ENCODE data around the gene SLFN11. TPM values are rescaled to one million over a fixed set of nuclear protein-coding genes. Genes with fewer than 3 reads are reported as not detected.
"Not testable (repeated sequence)": the region's sequence is repeated elsewhere in the genome, so short reads cannot be mapped to it uniquely, and the experiment has no call there.

SLFN11 gene, protein sequence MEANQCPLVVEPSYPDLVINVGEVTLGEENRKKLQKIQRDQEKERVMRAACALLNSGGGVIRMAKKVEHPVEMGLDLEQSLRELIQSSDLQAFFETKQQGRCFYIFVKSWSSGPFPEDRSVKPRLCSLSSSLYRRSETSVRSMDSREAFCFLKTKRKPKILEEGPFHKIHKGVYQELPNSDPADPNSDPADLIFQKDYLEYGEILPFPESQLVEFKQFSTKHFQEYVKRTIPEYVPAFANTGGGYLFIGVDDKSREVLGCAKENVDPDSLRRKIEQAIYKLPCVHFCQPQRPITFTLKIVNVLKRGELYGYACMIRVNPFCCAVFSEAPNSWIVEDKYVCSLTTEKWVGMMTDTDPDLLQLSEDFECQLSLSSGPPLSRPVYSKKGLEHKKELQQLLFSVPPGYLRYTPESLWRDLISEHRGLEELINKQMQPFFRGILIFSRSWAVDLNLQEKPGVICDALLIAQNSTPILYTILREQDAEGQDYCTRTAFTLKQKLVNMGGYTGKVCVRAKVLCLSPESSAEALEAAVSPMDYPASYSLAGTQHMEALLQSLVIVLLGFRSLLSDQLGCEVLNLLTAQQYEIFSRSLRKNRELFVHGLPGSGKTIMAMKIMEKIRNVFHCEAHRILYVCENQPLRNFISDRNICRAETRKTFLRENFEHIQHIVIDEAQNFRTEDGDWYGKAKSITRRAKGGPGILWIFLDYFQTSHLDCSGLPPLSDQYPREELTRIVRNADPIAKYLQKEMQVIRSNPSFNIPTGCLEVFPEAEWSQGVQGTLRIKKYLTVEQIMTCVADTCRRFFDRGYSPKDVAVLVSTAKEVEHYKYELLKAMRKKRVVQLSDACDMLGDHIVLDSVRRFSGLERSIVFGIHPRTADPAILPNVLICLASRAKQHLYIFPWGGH
- total RNA-seq: 10 to 100 TPM; 22.9 to 31.8 (median 26.8) TPM
- total RNA-seq (2013): 38.8 TPM

- Mint-ChIP-seq H3K27me3 (ENCODE audit: low read depth in 2 of 2) (no peaks in the 10 kb centered on the region), H3K36me3 (no peaks in the 10 kb centered on the region), H3K27ac (peak within 1 kb of the TSS; percentile 95 to 97), H3K4me1 (peaks cover 23 to 37% of the 10 kb centered on the region in 2 donors), H3K4me3 (peak within 1 kb of the TSS; percentile 98), H3K9me3 (peaks cover 0 to 4% of the 10 kb centered on the region in 2 donors)
- peak; percentile 78 to 86 (median 83) for ATAC-seq
- WGBS (ENCODE audit: insufficient coverage): 0% methylated on average over 22 of the region's 22 CpGs
- peak; percentile 62 to 93 for DNase-seq
- peaks cover 10% of the 10 kb centered on the region for H3K4me1 ChIP-seq (ENCODE audit: control insufficient read depth, insufficient read depth, low read length)
- no peaks in the 10 kb centered on the region for H3K9me3 ChIP-seq (ENCODE audit: control insufficient read depth, insufficient read depth, low read length)
- peak within 1 kb of the TSS; percentile 88 for H3K27ac ChIP-seq (ENCODE audit: low read length)
- TF ChIP-seq CTCF (IDR thresholded peaks at IDR 0.05): no peak
- peak within 1 kb of the TSS; percentile 67 for H3K4me3 ChIP-seq (ENCODE audit: low read length)
- intact Hi-C loops (cut with micrococcal nuclease): loop anchor here (5.0 kb wide), 3 partner anchors 59 to 131 kb away; partner anchors contain the start of genes SLFN12, SLFN13 and SLFN5
- H3K27me3 ChIP-seq (ENCODE audit: control insufficient read depth, insufficient read depth, low read length): no peaks in the 10 kb centered on the region
- H3K36me3 ChIP-seq (ENCODE audit: control insufficient read depth, insufficient read depth, low read length): no peaks in the 10 kb centered on the region
Measured at GRCh38 chr17:35373534-35373983, at the start of gene SLFN11. TSS of gene SLFN11 (minus strand) at chr17:35373621. CDS start at chr17:35363807, 9,814 bp downstream.

DNA sequence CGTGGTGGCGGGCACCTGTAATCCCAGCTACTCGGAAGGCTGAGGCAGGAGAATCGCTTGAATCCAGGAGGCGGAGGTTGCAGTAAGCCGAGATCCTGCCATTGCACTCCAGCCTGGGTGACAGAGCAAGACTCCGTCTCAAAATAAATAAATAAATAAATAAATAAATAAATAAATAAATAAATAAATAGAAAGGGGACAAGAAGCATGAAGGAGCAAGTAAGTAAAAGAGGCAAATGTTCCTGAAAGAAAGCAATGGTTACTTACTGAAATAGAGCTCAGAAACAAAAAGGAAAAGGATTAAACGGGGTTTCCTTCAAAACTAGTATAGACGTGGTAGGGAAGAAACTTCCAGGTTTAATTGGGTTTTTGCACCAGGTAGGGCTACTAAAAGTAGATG, 47.6 kb upstream of the SLFN11 start:
- H3K27ac ChIP-seq (ENCODE audit: low read length); H3K27ac Mint-ChIP-seq; H3K4me3 Mint-ChIP-seq; intact Hi-C loops (cut with micrococcal nuclease); H3K4me3 ChIP-seq (ENCODE audit: low read length); H3K27me3 ChIP-seq (ENCODE audit: control insufficient read depth, insufficient read depth, low read length); H3K4me1 ChIP-seq (ENCODE audit: control insufficient read depth, insufficient read depth, low read length); DNase-seq; H3K9me3 ChIP-seq (ENCODE audit: control insufficient read depth, insufficient read depth, low read length); H3K9me3 Mint-ChIP-seq; H3K27me3 Mint-ChIP-seq (ENCODE audit: low read depth in 2 of 2); ATAC-seq; H3K4me1 Mint-ChIP-seq: not testable (repeated sequence)
- peaks cover 34% of the 10 kb centered on the region for H3K36me3 ChIP-seq (ENCODE audit: control insufficient read depth, insufficient read depth, low read length)
- over 99% methylated on average over 7 of the region's 9 CpGs for WGBS (ENCODE audit: insufficient coverage)
- H3K36me3 Mint-ChIP-seq: peaks cover 31% of the 10 kb centered on the region

DNA sequence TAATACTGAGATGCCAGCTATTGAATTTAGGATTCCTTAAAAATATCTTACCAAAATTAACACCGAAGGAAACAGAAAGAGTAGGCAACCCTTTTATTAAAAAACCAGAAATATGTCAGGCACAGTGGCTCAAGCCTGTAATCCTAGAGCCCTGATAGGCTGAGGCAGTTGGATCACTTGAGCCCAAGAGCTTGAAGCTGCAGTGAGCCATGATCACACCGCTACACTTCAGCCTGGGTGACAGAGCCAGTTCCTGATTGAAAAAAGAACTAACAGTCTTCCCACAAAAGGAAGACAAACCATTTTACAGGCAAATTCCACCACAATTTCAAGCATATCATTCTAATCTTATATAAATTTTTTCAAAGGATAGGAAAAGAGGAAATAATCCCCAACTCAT, 43.2 kb upstream of the SLFN11 start:
- peaks cover 13 to 14% of the 10 kb centered on the region in 2 donors for H3K4me1 Mint-ChIP-seq
- no peak for TF ChIP-seq CTCF (IDR thresholded peaks at IDR 0.05)
- intact Hi-C loops (cut with micrococcal nuclease): no loop called here
- no peaks in the 10 kb centered on the region for H3K9me3 Mint-ChIP-seq
- H3K27ac Mint-ChIP-seq: no peak overlapping the region
- H3K36me3 Mint-ChIP-seq: peaks cover 40% of the 10 kb centered on the region
- Histone ChIP-seq H3K4me3 (ENCODE audit: low read length) (no peak overlapping the region), H3K36me3 (ENCODE audit: control insufficient read depth, insufficient read depth, low read length) (peaks cover 32% of the 10 kb centered on the region), H3K9me3 (ENCODE audit: control insufficient read depth, insufficient read depth, low read length) (no peaks in the 10 kb centered on the region), H3K4me1 (ENCODE audit: control insufficient read depth, insufficient read depth, low read length) (no peaks in the 10 kb centered on the region), H3K27ac (ENCODE audit: low read length) (no peak overlapping the region), H3K27me3 (ENCODE audit: control insufficient read depth, insufficient read depth, low read length) (no peaks in the 10 kb centered on the region)
- DNase-seq (no peak), ATAC-seq (no peak)
- 89% methylated on average over 2 of the region's 2 CpGs for WGBS (ENCODE audit: insufficient coverage)
- no peaks in the 10 kb centered on the region for H3K27me3 Mint-ChIP-seq (ENCODE audit: low read depth in 2 of 2)
- H3K4me3 Mint-ChIP-seq: no peak overlapping the region

- H3K9me3 ChIP-seq (ENCODE audit: control insufficient read depth, insufficient read depth, low read length); H3K27ac ChIP-seq (ENCODE audit: low read length); H3K4me1 ChIP-seq (ENCODE audit: control insufficient read depth, insufficient read depth, low read length); H3K27me3 ChIP-seq (ENCODE audit: control insufficient read depth, insufficient read depth, low read length); H3K4me3 ChIP-seq (ENCODE audit: low read length); DNase-seq; ATAC-seq; intact Hi-C loops (cut with micrococcal nuclease); H3K27ac Mint-ChIP-seq; H3K4me3 Mint-ChIP-seq; H3K27me3 Mint-ChIP-seq (ENCODE audit: low read depth in 2 of 2); H3K9me3 Mint-ChIP-seq: not testable (repeated sequence)
- H3K36me3 Mint-ChIP-seq: peaks cover 46% of the 10 kb centered on the region
- H3K36me3 ChIP-seq (ENCODE audit: control insufficient read depth, insufficient read depth, low read length): peaks cover 41% of the 10 kb centered on the region
- peaks cover 13 to 14% of the 10 kb centered on the region in 2 donors for H3K4me1 Mint-ChIP-seq
- WGBS (ENCODE audit: insufficient coverage): 100% methylated on average over 1 of the region's 2 CpGs
Measured at GRCh38 chr17:35414707-35415106, 41.3 kb upstream of the SLFN11 start.
